GM23248 (cell line): ENCODE measurements around the gene TES.

Source experiments
- EZH2 ChIP-seq: fragments of 200-600 bp; sonication (generic); IDR thresholded peaks from 2 replicates; pipeline ENCODE4 v1.6.1; 2018; ENCODE audit warnings: antibody characterized with exemption, mild to moderate bottlenecking; ENCODE audit not compliant: insufficient read depth, poor library complexity, severe bottlenecking
- EZH2phosphoT487 ChIP-seq: fragments of 200-600 bp; sonication (generic); IDR thresholded peaks from 2 replicates; pipeline ENCODE4 v1.6.1; 2018; ENCODE audit warnings: antibody characterized with exemption, moderate library complexity, mild to moderate bottlenecking, low read depth; ENCODE audit not compliant: insufficient read depth

DNA sequence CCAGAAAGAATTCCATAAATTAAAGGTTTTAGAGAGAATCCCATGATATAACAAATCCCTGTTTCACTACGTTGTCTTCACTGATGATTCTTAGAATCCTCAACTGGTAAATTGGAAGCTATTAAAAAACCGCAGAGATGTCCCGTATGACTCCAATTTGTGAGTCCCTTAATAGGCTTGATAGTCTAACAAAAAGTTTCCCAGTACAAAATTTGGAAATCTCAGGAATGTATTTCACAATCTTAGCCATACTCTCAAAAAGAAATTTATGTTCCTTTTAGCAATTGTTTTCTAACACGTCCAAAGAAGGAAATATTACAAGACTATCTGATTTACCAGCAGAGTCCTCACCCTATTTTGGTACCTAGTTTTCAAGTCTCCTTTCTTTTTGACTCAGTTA, 2.5 kb downstream of the TES start:
- TF ChIP-seq EZH2: no peak
- TF ChIP-seq EZH2phosphoT487: 0 out of 2 replicates have a peak, but pooled peaks have one; percentile 79
